H1 (cell line): ENCODE measurements around the gene PIK3R5. TPM values are rescaled to one million over a fixed set of nuclear protein-coding genes. Genes with fewer than 3 reads are reported as not detected.

Source experiments
- TCF12 ChIP-seq: IDR thresholded peaks from 2 replicates; pipeline ENCODE4 v1.6.1; 2011; ENCODE audit warnings: low read depth, mild to moderate bottlenecking, low read length
- polyA plus RNA-seq, 7 experiments: library from polyadenylated mRNA; depleted of rRNA in 3 of 7; stranded (reverse) in 5 of 7; unstranded in 2 of 7; fragments of >200 nt in 5 of 7; fragments of 200-250 nt in 2 of 7; gene quantifications; 1 replicate in 5 of 7; 2 replicates in 1 of 7; 4 replicates in 1 of 7; pipeline versions ENCODE4 v1.2.1 to v1.2.3, GENCODE V29; 2011 to 2013; ENCODE audit warnings: missing spikeins in 2 of 7, mixed read lengths in 2 of 7
- total RNA-seq: library from RNA; stranded (reverse); fragmentation: NEBNext Ultra II Directional; extraction: Animal tissue kit (Norgen Biotek cat#: 25700); gene quantifications from 2 replicates; pipeline ENCODE4 v1.2.1, GENCODE V29; 2021
- TF ChIP-seq, protein P1 (sequence below), 3 experiments: IDR thresholded peaks; 1 replicate in 2 of 3; 2 replicates in 1 of 3; pipeline versions ENCODE4 v1.5.1 to v1.6.1; 2011; ENCODE audit warnings: low read length in 3 of 3, mild to moderate bottlenecking in 3 of 3, inconsistent platforms in 2 of 3, low read depth in 1 of 3, moderate library complexity in 1 of 3; ENCODE audit not compliant: insufficient read depth in 1 of 3; ENCODE audit errors: control extremely low read depth in 1 of 3

The PIK3R5 gene
- total and polyA plus RNA-seq, 2 of the 8 experiments (the other 6 are each of a cell fraction or from before 2014, with no cell fraction given) = 2.7 to 4.3 TPM

DNA sequence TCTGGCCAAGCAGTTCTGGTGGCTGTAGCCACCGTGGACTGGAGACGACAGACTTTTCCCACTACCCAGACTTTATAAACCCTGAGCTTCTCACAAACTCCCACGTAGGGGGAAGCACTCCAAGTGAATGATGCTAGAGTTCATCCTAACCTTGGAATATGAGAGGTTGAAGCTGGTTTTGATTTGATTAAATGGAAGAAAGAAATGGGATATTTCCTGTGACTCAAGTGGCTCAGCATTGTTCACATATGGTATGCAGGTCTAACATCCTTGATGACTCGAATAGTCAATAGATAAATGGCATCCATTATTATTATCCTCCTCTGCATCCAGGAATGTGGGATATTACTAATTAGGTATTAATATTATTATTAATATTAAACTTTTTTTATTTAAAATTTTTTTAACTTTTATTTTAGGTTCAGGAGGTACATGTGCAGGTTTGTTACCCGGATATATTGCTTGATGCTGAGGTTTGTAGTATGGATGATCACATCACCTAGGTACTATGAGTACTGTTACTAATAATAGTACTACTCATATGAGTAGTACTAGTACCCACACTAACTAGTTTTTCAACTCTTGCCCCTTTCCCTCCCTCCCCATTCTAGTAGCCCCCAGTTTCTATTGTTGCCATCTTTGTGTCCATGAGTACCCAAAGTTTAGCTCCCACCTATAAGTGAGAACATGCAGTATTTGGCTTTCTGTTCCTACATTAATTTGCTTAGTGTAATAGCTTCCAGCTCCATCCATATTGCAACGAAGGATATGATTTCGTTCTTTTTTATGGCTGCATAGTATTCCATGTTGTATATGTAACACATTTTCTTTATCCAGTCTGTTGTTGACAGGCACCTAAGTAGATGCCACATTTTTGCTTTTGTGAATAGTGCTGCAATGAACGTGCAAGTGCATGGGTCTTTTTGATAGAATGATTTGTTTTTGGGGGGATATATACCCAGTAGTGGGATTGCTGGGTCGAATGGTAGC lies 121.0 kb downstream of the PIK3R5 start (continued):
- TF ChIP-seq, protein P1, sequence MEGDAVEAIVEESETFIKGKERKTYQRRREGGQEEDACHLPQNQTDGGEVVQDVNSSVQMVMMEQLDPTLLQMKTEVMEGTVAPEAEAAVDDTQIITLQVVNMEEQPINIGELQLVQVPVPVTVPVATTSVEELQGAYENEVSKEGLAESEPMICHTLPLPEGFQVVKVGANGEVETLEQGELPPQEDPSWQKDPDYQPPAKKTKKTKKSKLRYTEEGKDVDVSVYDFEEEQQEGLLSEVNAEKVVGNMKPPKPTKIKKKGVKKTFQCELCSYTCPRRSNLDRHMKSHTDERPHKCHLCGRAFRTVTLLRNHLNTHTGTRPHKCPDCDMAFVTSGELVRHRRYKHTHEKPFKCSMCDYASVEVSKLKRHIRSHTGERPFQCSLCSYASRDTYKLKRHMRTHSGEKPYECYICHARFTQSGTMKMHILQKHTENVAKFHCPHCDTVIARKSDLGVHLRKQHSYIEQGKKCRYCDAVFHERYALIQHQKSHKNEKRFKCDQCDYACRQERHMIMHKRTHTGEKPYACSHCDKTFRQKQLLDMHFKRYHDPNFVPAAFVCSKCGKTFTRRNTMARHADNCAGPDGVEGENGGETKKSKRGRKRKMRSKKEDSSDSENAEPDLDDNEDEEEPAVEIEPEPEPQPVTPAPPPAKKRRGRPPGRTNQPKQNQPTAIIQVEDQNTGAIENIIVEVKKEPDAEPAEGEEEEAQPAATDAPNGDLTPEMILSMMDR (IDR thresholded peaks at IDR 0.05; ENCODE audit: control extremely low read depth in 1 of 3, insufficient read depth in 1 of 3, low read depth in 1 of 3, low read length in 3 of 3) = no peak
- no peak for TF ChIP-seq TCF12
